Prostate gland (tissue), 2 donors: ENCODE data around the gene ADAMTS13. TPM values are rescaled to one million over a fixed set of nuclear protein-coding genes. Genes with fewer than 3 reads are reported as not detected.
"Not testable (repeated sequence)": the region's sequence is repeated elsewhere in the genome, so short reads cannot be mapped to it uniquely, and the experiment has no call there.

Experiments
- DNase-seq: peaks from one replicate; pipeline ENCODE4 v3.0.0-alpha.2; 2019; ENCODE audit warnings: low spot score
- H3K27ac ChIP-seq, 2 donors: fragments of 200-600 bp; sonication (generic); 2 replicates each; pipeline ENCODE4 v1.5.1; 2017 to 2019
- H3K27me3 ChIP-seq: fragments of 200-600 bp; sonication (generic); replicated peaks from 2 replicates; pipeline ENCODE4 v1.5.1; 2019; ENCODE audit not compliant: insufficient read depth
- H3K36me3 ChIP-seq, 2 donors: fragments of 200-600 bp; sonication (generic); 1 replicate in 1 of 2; 2 replicates in 1 of 2; pipeline versions ENCODE4 v1.5.1 to v1.8.1; 2017 to 2019
- H3K4me1 ChIP-seq: fragments of 200-600 bp; sonication (generic); replicated peaks from 2 replicates; pipeline ENCODE4 v1.5.1; 2019
- H3K4me3 ChIP-seq, 2 donors: fragments of 200-600 bp; sonication (generic); 2 replicates each; pipeline ENCODE4 v1.5.1; 2017 to 2019
- H3K9me3 ChIP-seq: fragments of 200-600 bp; sonication (generic); 2 replicates; pipeline ENCODE4 v1.5.1; 2017
- CTCF ChIP-seq, 4 experiments: fragments of 200-600 bp in 2 of 4; fragments of 450-650 bp in 2 of 4; sonication (generic) in 2 of 4; IDR thresholded peaks; 1 replicate in 3 of 4; 2 replicates in 1 of 4; pipeline ENCODE4 v1.5.1; 2016 to 2019; ENCODE audit warnings: antibody characterized with exemption in 4 of 4, mild to moderate bottlenecking in 2 of 4, moderate library complexity in 2 of 4
- POLR2A ChIP-seq: fragments of 450-650 bp; IDR thresholded peaks from one replicate; pipeline ENCODE4 v1.6.1; 2016; ENCODE audit warnings: antibody characterized with exemption, mild to moderate bottlenecking
- POLR2AphosphoS5 ChIP-seq: sonication (generic); formaldehyde crosslinking; IDR thresholded peaks from one replicate; pipeline ENCODE4 v1.6.1; 2017; ENCODE audit warnings: antibody characterized with exemption
- WGBS: methylation state at CpG from one replicate; pipeline ENCODE4 v1.1.5; 2018; 5-methylcytosine and 5-hydroxymethylcytosine counted together
- intact Hi-C: fragments of 100-400 bp; cut with DNase I; formaldehyde crosslinking; loops from one replicate; pipeline ENCODE4 v1.14.2; 2022
- total RNA-seq, 2 donors: library from RNA; depleted of rRNA; stranded (reverse); fragments of >200 nt; gene quantifications; one replicate each; pipeline ENCODE4 v1.1.0, GENCODE V29; 2016

The ADAMTS13 gene
- total RNA-seq, 2 donors from 2014 or later = 2.8 to 8.1 TPM

GRCh38 chr9:133389025-133389557, 33.1 kb upstream of the ADAMTS13 start:
- Histone ChIP-seq H3K36me3 (no peaks in the 10 kb centered on the region), H3K27ac (no peak overlapping the region), H3K4me1 (no peaks in the 10 kb centered on the region), H3K27me3 (peaks cover under 1% of the 10 kb centered on the region), H3K4me3 (no peak overlapping the region), H3K9me3 (no peaks in the 10 kb centered on the region)
- DNase-seq = no peak
- TF ChIP-seq POLR2A (no peak), POLR2AphosphoS5 (no peak), CTCF (IDR thresholded peaks at IDR 0.05) (no peak)
- intact Hi-C loops = no loop called here
- 96% methylated on average over 12 of the region's 12 CpGs for WGBS

GRCh38 chr9:133389562-133389961, 32.6 kb upstream of the ADAMTS13 start:
- TF ChIP-seq POLR2AphosphoS5 (no peak), POLR2A (no peak), CTCF (IDR thresholded peaks at IDR 0.05) (no peak)
- H3K4me3 ChIP-seq = no peak overlapping the region
- H3K36me3 ChIP-seq = no peaks in the 10 kb centered on the region
- whole genome bisulfite sequencing = 90% methylated on average over 13 of the region's 13 CpGs
- no peaks in the 10 kb centered on the region for H3K4me1 ChIP-seq
- intact Hi-C loops = no loop called here
- no peak for DNase-seq
- peaks cover 4% of the 10 kb centered on the region for H3K27me3 ChIP-seq
- H3K27ac ChIP-seq = no peak overlapping the region
- H3K9me3 ChIP-seq = no peaks in the 10 kb centered on the region

GRCh38 chr9:133390713-133391112, 31.5 kb upstream of the ADAMTS13 start:
- intact Hi-C loops = no loop called here
- WGBS = 85% methylated on average over 7 of the region's 7 CpGs
- no peak overlapping the region for H3K4me3 ChIP-seq
- no peaks in the 10 kb centered on the region for H3K4me1 ChIP-seq
- peaks cover 4% of the 10 kb centered on the region for H3K27me3 ChIP-seq
- DNase-seq = no peak
- H3K9me3 ChIP-seq = no peaks in the 10 kb centered on the region
- TF ChIP-seq POLR2A = no peak
- no peak for TF ChIP-seq CTCF (IDR thresholded peaks at IDR 0.05)
- no peak for TF ChIP-seq POLR2AphosphoS5
- no peak overlapping the region for H3K27ac ChIP-seq
- H3K36me3 ChIP-seq = no peaks in the 10 kb centered on the region

- H3K36me3 ChIP-seq, H3K27ac ChIP-seq, H3K4me1 ChIP-seq, H3K9me3 ChIP-seq, H3K4me3 ChIP-seq, DNase-seq, H3K27me3 ChIP-seq, intact Hi-C loops: not testable (repeated sequence)
- 58% methylated on average over 3 of the region's 4 CpGs for WGBS
Observed at GRCh38 chr9:133391449-133391848, 30.7 kb upstream of the ADAMTS13 start.

GRCh38 chr9:133392308-133392707, 29.9 kb upstream of the ADAMTS13 start:
- DNase-seq, intact Hi-C loops, H3K36me3 ChIP-seq, H3K27me3 ChIP-seq, H3K4me1 ChIP-seq, H3K9me3 ChIP-seq, H3K27ac ChIP-seq, H3K4me3 ChIP-seq: not testable (repeated sequence)
- 99% methylated on average over 3 of the region's 3 CpGs for WGBS

- intact Hi-C loops = no loop called here
- no peak for DNase-seq
- Histone ChIP-seq H3K27me3 (peaks cover 4% of the 10 kb centered on the region), H3K4me3 (no peak overlapping the region), H3K4me1 (no peaks in the 10 kb centered on the region), H3K27ac (no peak overlapping the region), H3K9me3 (no peaks in the 10 kb centered on the region), H3K36me3 (no peaks in the 10 kb centered on the region)
- TF ChIP-seq POLR2AphosphoS5 = no peak
- TF ChIP-seq POLR2A = no peak
- WGBS = 93% methylated on average over 3 of the region's 3 CpGs
Observed at GRCh38 chr9:133393399-133393798, 28.8 kb upstream of the ADAMTS13 start.
